Effector memory CD4-positive, alpha-beta T cell (primary cell): Measurements from ENCODE around the gene SMC3.
"Not testable (repeated sequence)": the region's sequence is repeated elsewhere in the genome, so short reads cannot be mapped to it uniquely, and the experiment has no call there.

Experiments used
- DNase-seq, 3 donors: peaks; one replicate each; pipeline ENCODE4 v3.0.0-alpha.2; 2020
- H3K27ac ChIP-seq: 2 replicates; pipeline ENCODE4 v1.7.0; 2013; ENCODE audit warnings: mild to moderate bottlenecking, low read length, moderate library complexity; ENCODE audit not compliant: insufficient read depth, poor library complexity, severe bottlenecking
- H3K27me3 ChIP-seq: replicated peaks from 2 replicates; pipeline ENCODE4 v1.7.0; 2013; ENCODE audit warnings: mild to moderate bottlenecking, low read length; ENCODE audit not compliant: insufficient read depth, control insufficient read depth, poor library complexity, severe bottlenecking
- H3K36me3 ChIP-seq: 2 replicates; pipeline ENCODE4 v1.7.0; 2013; ENCODE audit warnings: mild to moderate bottlenecking, low read length, moderate library complexity; ENCODE audit not compliant: control insufficient read depth, insufficient read depth
- H3K4me1 ChIP-seq: 2 replicates; pipeline ENCODE4 v1.7.0; 2013; ENCODE audit warnings: low read length, mild to moderate bottlenecking; ENCODE audit not compliant: control insufficient read depth, insufficient read depth, poor library complexity, severe bottlenecking
- H3K4me3 ChIP-seq: 2 replicates; pipeline ENCODE4 v1.7.0; 2013; ENCODE audit warnings: low read length, low read depth, mild to moderate bottlenecking; ENCODE audit not compliant: insufficient read depth, poor library complexity, severe bottlenecking
- H3K9me3 ChIP-seq: 2 replicates; pipeline ENCODE4 v1.7.0; 2013; ENCODE audit warnings: mild to moderate bottlenecking, low read length, moderate library complexity; ENCODE audit not compliant: control insufficient read depth

SMC3 gene

GRCh38 chr10:110528997-110529524, 38.4 kb upstream of the SMC3 start:
- not testable (repeated sequence) for H3K27me3 ChIP-seq, DNase-seq, H3K36me3 ChIP-seq, H3K9me3 ChIP-seq, H3K4me3 ChIP-seq
- Histone ChIP-seq H3K27ac (peak overlapping the region; percentile 22), H3K4me1 (peaks cover 14% of the 10 kb centered on the region)

- H3K27ac ChIP-seq = peak overlapping the region; percentile 22
- no peaks in the 10 kb centered on the region for H3K9me3 ChIP-seq
- peak; percentile 7 to 49 (median 18) for DNase-seq
- H3K27me3 ChIP-seq = no peaks in the 10 kb centered on the region
- no peak overlapping the region for H3K4me3 ChIP-seq
- H3K4me1 ChIP-seq = peaks cover 14% of the 10 kb centered on the region
- H3K36me3 ChIP-seq = no peaks in the 10 kb centered on the region
These were observed 37.9 kb upstream of the SMC3 start for GRCh38 chr10:110529596-110530011.

- H3K36me3 ChIP-seq = no peaks in the 10 kb centered on the region
- peaks cover 14% of the 10 kb centered on the region for H3K4me1 ChIP-seq
- H3K4me3 ChIP-seq = peak overlapping the region; percentile 26
- no peak for DNase-seq
- no peaks in the 10 kb centered on the region for H3K27me3 ChIP-seq
- H3K27ac ChIP-seq = no peak overlapping the region
- no peaks in the 10 kb centered on the region for H3K9me3 ChIP-seq
These were observed 37.2 kb upstream of the SMC3 start for GRCh38 chr10:110530131-110530831.

GRCh38 chr10:110531687-110532086, 35.8 kb upstream of the SMC3 start:
- no peak overlapping the region for H3K27ac ChIP-seq
- H3K4me1 ChIP-seq = peaks cover 20% of the 10 kb centered on the region
- H3K4me3 ChIP-seq = no peak overlapping the region
- no peaks in the 10 kb centered on the region for H3K36me3 ChIP-seq
- no peaks in the 10 kb centered on the region for H3K9me3 ChIP-seq
- DNase-seq = no peak
- H3K27me3 ChIP-seq = no peaks in the 10 kb centered on the region

- H3K36me3 ChIP-seq, H3K27ac ChIP-seq, DNase-seq, H3K9me3 ChIP-seq, H3K27me3 ChIP-seq, H3K4me3 ChIP-seq: not testable (repeated sequence)
- peaks cover 20% of the 10 kb centered on the region for H3K4me1 ChIP-seq
These were observed 34.9 kb upstream of the SMC3 start for GRCh38 chr10:110532628-110533027.

- no peak for DNase-seq
- H3K9me3 ChIP-seq = no peaks in the 10 kb centered on the region
- no peaks in the 10 kb centered on the region for H3K27me3 ChIP-seq
- H3K4me3 ChIP-seq = no peak overlapping the region
- no peaks in the 10 kb centered on the region for H3K36me3 ChIP-seq
- no peak overlapping the region for H3K27ac ChIP-seq
- H3K4me1 ChIP-seq = peaks cover 20% of the 10 kb centered on the region
These were observed 34.3 kb upstream of the SMC3 start for GRCh38 chr10:110533149-110533548.

- H3K27me3 ChIP-seq = no peaks in the 10 kb centered on the region
- H3K4me3 ChIP-seq = no peak overlapping the region
- peaks cover 14% of the 10 kb centered on the region for H3K4me1 ChIP-seq
- H3K36me3 ChIP-seq = no peaks in the 10 kb centered on the region
- no peak overlapping the region for H3K27ac ChIP-seq
- DNase-seq = no peak
- H3K9me3 ChIP-seq = no peaks in the 10 kb centered on the region
These were observed 32.9 kb upstream of the SMC3 start for GRCh38 chr10:110534571-110534970.

- Histone ChIP-seq H3K27me3 (no peaks in the 10 kb centered on the region), H3K4me3 (no peak overlapping the region), H3K27ac (no peak overlapping the region)
These were observed 31.3 kb upstream of the SMC3 start for GRCh38 chr10:110535958-110536891.

GRCh38 chr10:110539091-110539490, 28.4 kb upstream of the SMC3 start:
- no peak for DNase-seq
- Histone ChIP-seq H3K4me1 (peaks cover 6% of the 10 kb centered on the region), H3K36me3 (no peaks in the 10 kb centered on the region), H3K27ac (no peak overlapping the region), H3K4me3 (no peak overlapping the region), H3K27me3 (no peaks in the 10 kb centered on the region), H3K9me3 (no peaks in the 10 kb centered on the region)

More at GRCh38 chr10:110535958-110536891, 31.3 kb upstream of the SMC3 start:
- H3K9me3 ChIP-seq = no peaks in the 10 kb centered on the region
- peaks cover 6% of the 10 kb centered on the region for H3K4me1 ChIP-seq
- DNase-seq = peak; percentile 32 to 50 (median 38)
- no peaks in the 10 kb centered on the region for H3K36me3 ChIP-seq

GRCh38 chr10:110540031-110540430, 27.5 kb upstream of the SMC3 start:
- Histone ChIP-seq H3K27ac (no peak overlapping the region), H3K4me1 (peaks cover 6% of the 10 kb centered on the region), H3K4me3 (no peak overlapping the region), H3K36me3 (no peaks in the 10 kb centered on the region), H3K27me3 (no peaks in the 10 kb centered on the region), H3K9me3 (no peaks in the 10 kb centered on the region)
- DNase-seq = no peak
